ENCODE data around the gene OTULIN.

DNA sequence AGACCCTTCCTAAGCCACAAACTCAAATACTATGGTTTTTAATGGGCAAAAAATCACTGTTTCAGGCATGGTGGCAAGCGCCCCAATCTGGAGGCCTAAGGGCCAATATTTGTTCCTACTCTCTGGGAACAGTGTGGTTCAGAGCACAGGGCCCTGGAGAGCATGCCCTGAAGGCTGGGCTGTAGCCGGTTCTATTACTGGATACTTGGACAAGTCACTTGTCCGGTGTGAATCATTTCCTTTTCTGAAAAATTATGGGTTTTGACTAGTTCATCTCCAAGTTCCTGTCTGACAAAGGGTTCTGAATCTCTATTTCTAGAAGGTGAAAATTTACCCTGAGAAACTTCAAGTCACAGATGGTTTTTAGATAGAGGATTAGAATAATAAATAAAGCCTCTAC, 75.0 kb downstream of the OTULIN start:
- TF ChIP-seq RORA (CRISPR knock-in tag; IDR thresholded peaks at IDR 0.05) (no peak), MXI1 (IDR thresholded peaks at IDR 0.05; ENCODE audit: borderline replicate concordance, low read depth, low read length) (no peak), ZFP1 (CRISPR knock-in tag; IDR thresholded peaks at IDR 0.05) (no peak), POLR2A (IDR thresholded peaks at IDR 0.05; ENCODE audit: insufficient read depth in 1 of 2, low read depth in 2 of 2, low read length in 2 of 2) (no peak), CREB1 (IDR thresholded peaks at IDR 0.05) (no peak), CREB1 (CRISPR knock-in tag; IDR thresholded peaks at IDR 0.05) (no peak), STAT5B (CRISPR knock-in tag; IDR thresholded peaks at IDR 0.05) (no peak), THYN1 (CRISPR knock-in tag; IDR thresholded peaks at IDR 0.05; ENCODE audit: borderline replicate concordance, low read depth) (no peak), TARDBP (CRISPR knock-in tag; IDR thresholded peaks at IDR 0.05) (no peak), POLR2AphosphoS5 (IDR thresholded peaks at IDR 0.05; ENCODE audit: low read depth, low read length) (no peak), SRF (IDR thresholded peaks at IDR 0.05; ENCODE audit: low read depth, low read length) (no peak)
- TF ChIP-seq, protein P1, sequence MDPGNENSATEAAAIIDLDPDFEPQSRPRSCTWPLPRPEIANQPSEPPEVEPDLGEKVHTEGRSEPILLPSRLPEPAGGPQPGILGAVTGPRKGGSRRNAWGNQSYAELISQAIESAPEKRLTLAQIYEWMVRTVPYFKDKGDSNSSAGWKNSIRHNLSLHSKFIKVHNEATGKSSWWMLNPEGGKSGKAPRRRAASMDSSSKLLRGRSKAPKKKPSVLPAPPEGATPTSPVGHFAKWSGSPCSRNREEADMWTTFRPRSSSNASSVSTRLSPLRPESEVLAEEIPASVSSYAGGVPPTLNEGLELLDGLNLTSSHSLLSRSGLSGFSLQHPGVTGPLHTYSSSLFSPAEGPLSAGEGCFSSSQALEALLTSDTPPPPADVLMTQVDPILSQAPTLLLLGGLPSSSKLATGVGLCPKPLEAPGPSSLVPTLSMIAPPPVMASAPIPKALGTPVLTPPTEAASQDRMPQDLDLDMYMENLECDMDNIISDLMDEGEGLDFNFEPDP (CRISPR knock-in tag; conservative IDR thresholded peaks at IDR 0.05): no peak
- TF ChIP-seq, protein P2, sequence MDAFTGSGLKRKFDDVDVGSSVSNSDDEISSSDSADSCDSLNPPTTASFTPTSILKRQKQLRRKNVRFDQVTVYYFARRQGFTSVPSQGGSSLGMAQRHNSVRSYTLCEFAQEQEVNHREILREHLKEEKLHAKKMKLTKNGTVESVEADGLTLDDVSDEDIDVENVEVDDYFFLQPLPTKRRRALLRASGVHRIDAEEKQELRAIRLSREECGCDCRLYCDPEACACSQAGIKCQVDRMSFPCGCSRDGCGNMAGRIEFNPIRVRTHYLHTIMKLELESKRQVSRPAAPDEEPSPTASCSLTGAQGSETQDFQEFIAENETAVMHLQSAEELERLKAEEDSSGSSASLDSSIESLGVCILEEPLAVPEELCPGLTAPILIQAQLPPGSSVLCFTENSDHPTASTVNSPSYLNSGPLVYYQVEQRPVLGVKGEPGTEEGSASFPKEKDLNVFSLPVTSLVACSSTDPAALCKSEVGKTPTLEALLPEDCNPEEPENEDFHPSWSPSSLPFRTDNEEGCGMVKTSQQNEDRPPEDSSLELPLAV (CRISPR knock-in tag; conservative IDR thresholded peaks at IDR 0.05; ENCODE audit: low read depth): no peak
- TF ChIP-seq, protein P3, sequence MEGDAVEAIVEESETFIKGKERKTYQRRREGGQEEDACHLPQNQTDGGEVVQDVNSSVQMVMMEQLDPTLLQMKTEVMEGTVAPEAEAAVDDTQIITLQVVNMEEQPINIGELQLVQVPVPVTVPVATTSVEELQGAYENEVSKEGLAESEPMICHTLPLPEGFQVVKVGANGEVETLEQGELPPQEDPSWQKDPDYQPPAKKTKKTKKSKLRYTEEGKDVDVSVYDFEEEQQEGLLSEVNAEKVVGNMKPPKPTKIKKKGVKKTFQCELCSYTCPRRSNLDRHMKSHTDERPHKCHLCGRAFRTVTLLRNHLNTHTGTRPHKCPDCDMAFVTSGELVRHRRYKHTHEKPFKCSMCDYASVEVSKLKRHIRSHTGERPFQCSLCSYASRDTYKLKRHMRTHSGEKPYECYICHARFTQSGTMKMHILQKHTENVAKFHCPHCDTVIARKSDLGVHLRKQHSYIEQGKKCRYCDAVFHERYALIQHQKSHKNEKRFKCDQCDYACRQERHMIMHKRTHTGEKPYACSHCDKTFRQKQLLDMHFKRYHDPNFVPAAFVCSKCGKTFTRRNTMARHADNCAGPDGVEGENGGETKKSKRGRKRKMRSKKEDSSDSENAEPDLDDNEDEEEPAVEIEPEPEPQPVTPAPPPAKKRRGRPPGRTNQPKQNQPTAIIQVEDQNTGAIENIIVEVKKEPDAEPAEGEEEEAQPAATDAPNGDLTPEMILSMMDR (CRISPR knock-in tag; IDR thresholded peaks at IDR 0.05): no peak

All from HepG2 (cell line).